Liver (tissue), 9 donors: Measurements from ENCODE around the gene ACSBG1. TPM values are rescaled to one million over a fixed set of nuclear protein-coding genes. Genes with fewer than 3 reads are reported as not detected.

Source experiments
- DNase-seq: peaks from one replicate; pipeline ENCODE4 v3.0.0-alpha.2; 2017; ENCODE audit warnings: low spot score
- H3K27ac ChIP-seq, 2 donors: one replicate each; pipeline ENCODE4 v1.7.0; 2013; ENCODE audit warnings: inconsistent platforms in 2 of 2, low read length in 2 of 2, control low read depth in 1 of 2, low read depth in 1 of 2, mild to moderate bottlenecking in 1 of 2
- H3K27me3 ChIP-seq, 4 donors: one replicate each; pipeline versions ENCODE4 v1.6.1 to v1.7.0; 2013; ENCODE audit warnings: low read length in 3 of 4, inconsistent platforms in 1 of 4, mild to moderate bottlenecking in 1 of 4, moderate library complexity in 1 of 4; ENCODE audit not compliant: control insufficient read depth in 4 of 4, insufficient read depth in 4 of 4
- H3K36me3 ChIP-seq, 4 donors: one replicate each; pipeline versions ENCODE4 v1.6.1 to v1.7.0; 2013; ENCODE audit warnings: low read length in 3 of 4, mild to moderate bottlenecking in 3 of 4, low read depth in 1 of 4, moderate library complexity in 1 of 4; ENCODE audit not compliant: control insufficient read depth in 4 of 4, insufficient read depth in 3 of 4
- H3K4me1 ChIP-seq, 4 donors: one replicate each; pipeline versions ENCODE4 v1.6.1 to v1.7.0; 2013; ENCODE audit warnings: low read length in 3 of 4, mild to moderate bottlenecking in 3 of 4, moderate library complexity in 1 of 4; ENCODE audit not compliant: control insufficient read depth in 4 of 4, insufficient read depth in 4 of 4
- H3K4me3 ChIP-seq, 3 donors: one replicate each; pipeline versions ENCODE4 v1.6.1 to v1.7.0; 2013; ENCODE audit warnings: low read length in 3 of 3, control low read depth in 1 of 3, low read depth in 1 of 3, mild to moderate bottlenecking in 1 of 3
- H3K9ac ChIP-seq, 2 donors: one replicate each; pipeline ENCODE4 v1.7.0; 2013; ENCODE audit warnings: low read length in 2 of 2, mild to moderate bottlenecking in 2 of 2, moderate library complexity in 2 of 2, control low read depth in 1 of 2, low read depth in 1 of 2
- H3K9me3 ChIP-seq, 4 donors: one replicate each; pipeline versions ENCODE4 v1.6.1 to v1.7.0; 2013; ENCODE audit warnings: low read length in 3 of 4; ENCODE audit not compliant: control insufficient read depth in 4 of 4
- ATF3 ChIP-seq: IDR thresholded peaks from 2 replicates; pipeline ENCODE4 v1.6.1; 2016; ENCODE audit warnings: antibody characterized with exemption
- EGR1 ChIP-seq, 2 donors: IDR thresholded peaks; 2 replicates each; pipeline ENCODE4 v1.6.1; 2016 to 2018; ENCODE audit warnings: antibody characterized with exemption in 2 of 2, low read depth in 2 of 2
- FOXA1 ChIP-seq: IDR thresholded peaks from 2 replicates; pipeline ENCODE4 v1.6.1; 2016; ENCODE audit warnings: antibody characterized with exemption
- FOXA2 ChIP-seq: IDR thresholded peaks from 2 replicates; pipeline ENCODE4 v1.6.1; 2016; ENCODE audit warnings: antibody characterized with exemption
- GABPA ChIP-seq, 2 donors: IDR thresholded peaks in 1 of 2; conservative IDR thresholded peaks in 1 of 2; 2 replicates each; pipeline ENCODE4 v1.6.1; 2016; ENCODE audit warnings: antibody characterized with exemption in 2 of 2, mild to moderate bottlenecking in 1 of 2, moderate library complexity in 1 of 2
- JUND ChIP-seq, 2 donors: IDR thresholded peaks; 2 replicates each; pipeline ENCODE4 v1.6.1; 2016; ENCODE audit warnings: antibody characterized with exemption in 2 of 2
- MAX ChIP-seq: IDR thresholded peaks from 2 replicates; pipeline ENCODE4 v1.6.1; 2016; ENCODE audit warnings: antibody characterized with exemption
- NR2F2 ChIP-seq: IDR thresholded peaks from 2 replicates; pipeline ENCODE4 v1.6.1; 2016; ENCODE audit warnings: antibody characterized with exemption
- REST ChIP-seq: IDR thresholded peaks from 2 replicates; pipeline ENCODE4 v1.6.1; 2016; ENCODE audit warnings: antibody characterized with exemption, mild to moderate bottlenecking
- SP1 ChIP-seq: IDR thresholded peaks from 2 replicates; pipeline ENCODE4 v1.6.1; 2018; ENCODE audit warnings: antibody characterized with exemption, mild to moderate bottlenecking
- ZBTB33 ChIP-seq: IDR thresholded peaks from 2 replicates; pipeline ENCODE4 v1.6.1; 2016; ENCODE audit warnings: antibody characterized with exemption
- WGBS: extraction: QIAGEN DNeasy Blood & Tissue Kit; methylation state at CpG from one replicate; pipeline ENCODE4 v1.1.7; 2013; 5-methylcytosine and 5-hydroxymethylcytosine counted together
- polyA plus RNA-seq, 2 donors: library from polyadenylated mRNA; stranded (reverse) in 1 of 2; unstranded in 1 of 2; fragments of 200-250 nt in 1 of 2; fragments of >200 nt in 1 of 2; fragmentation: Nextera tagmentation in 1 of 2; extraction: Ambion mirVana in 1 of 2; gene quantifications; one replicate each; pipeline versions ENCODE4 v1.2.1 to v1.2.3, GENCODE V29; 2013 to 2015
- total RNA-seq, 2 donors: library from RNA; depleted of rRNA; stranded (reverse); fragments of >200 nt; gene quantifications; one replicate each; pipeline ENCODE4 v1.2.3, GENCODE V29; 2014
- TF ChIP-seq, protein P1 (sequence below): fragments of 150-350 bp; IDR thresholded peaks from 2 replicates; pipeline ENCODE4 v1.5.1; 2017; ENCODE audit warnings: improper control_type of control experiment, low read depth, low read length; ENCODE audit not compliant: missing input control
- donor health status: healthy.
- donor health status: healthy.
- donor health status: healthy.
- donor health status: healthy.
- donor health status: healthy.

ACSBG1 gene
- total and polyA plus RNA-seq, 4 donors: under 0.01 to 3.8 (median 0.15) TPM

GRCh38 chr15:78193731-78194567, 40.4 kb downstream of the ACSBG1 start:
- 89% methylated on average over 15 of the region's 15 CpGs for WGBS
- no peak overlapping the region for H3K9ac ChIP-seq
- H3K4me1 ChIP-seq: no peaks in the 10 kb centered on the region
- H3K9me3 ChIP-seq: no peaks in the 10 kb centered on the region
- no peak overlapping the region for H3K27ac ChIP-seq
- no peaks in the 10 kb centered on the region for H3K27me3 ChIP-seq
- no peak overlapping the region for H3K4me3 ChIP-seq
- no peak for DNase-seq
- no peaks in the 10 kb centered on the region for H3K36me3 ChIP-seq
- TF ChIP-seq SP1 (no peak), GABPA (IDR thresholded peaks at IDR 0.05 in 1 of 2, conservative IDR thresholded peaks at IDR 0.05 in 1 of 2) (no peak), ATF3 (no peak), MAX (no peak), ZBTB33 (no peak), FOXA1 (no peak), REST (no peak), FOXA2 (no peak), JUND (IDR thresholded peaks at IDR 0.05) (no peak), EGR1 (IDR thresholded peaks at IDR 0.05; ENCODE audit: low read depth in 2 of 2) (no peak), NR2F2 (no peak)
- TF ChIP-seq, protein P1, sequence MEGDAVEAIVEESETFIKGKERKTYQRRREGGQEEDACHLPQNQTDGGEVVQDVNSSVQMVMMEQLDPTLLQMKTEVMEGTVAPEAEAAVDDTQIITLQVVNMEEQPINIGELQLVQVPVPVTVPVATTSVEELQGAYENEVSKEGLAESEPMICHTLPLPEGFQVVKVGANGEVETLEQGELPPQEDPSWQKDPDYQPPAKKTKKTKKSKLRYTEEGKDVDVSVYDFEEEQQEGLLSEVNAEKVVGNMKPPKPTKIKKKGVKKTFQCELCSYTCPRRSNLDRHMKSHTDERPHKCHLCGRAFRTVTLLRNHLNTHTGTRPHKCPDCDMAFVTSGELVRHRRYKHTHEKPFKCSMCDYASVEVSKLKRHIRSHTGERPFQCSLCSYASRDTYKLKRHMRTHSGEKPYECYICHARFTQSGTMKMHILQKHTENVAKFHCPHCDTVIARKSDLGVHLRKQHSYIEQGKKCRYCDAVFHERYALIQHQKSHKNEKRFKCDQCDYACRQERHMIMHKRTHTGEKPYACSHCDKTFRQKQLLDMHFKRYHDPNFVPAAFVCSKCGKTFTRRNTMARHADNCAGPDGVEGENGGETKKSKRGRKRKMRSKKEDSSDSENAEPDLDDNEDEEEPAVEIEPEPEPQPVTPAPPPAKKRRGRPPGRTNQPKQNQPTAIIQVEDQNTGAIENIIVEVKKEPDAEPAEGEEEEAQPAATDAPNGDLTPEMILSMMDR: no peak
